ENCODE measurements around the gene ZDHHC8. TPM values are rescaled to one million over a fixed set of nuclear protein-coding genes. Genes with fewer than 3 reads are reported as not detected.

The ZDHHC8 gene
- polyA plus RNA-seq, 2 of the 4 experiments (the other 2 are of a cell fraction): 5.3 to 28.1 TPM

- 85% methylated on average over 6 of the region's 23 CpGs for WGBS (ENCODE audit: missing lambda C conversion rate)
- ATAC-seq: no peak
- no peak overlapping the region for H3K4me3 ChIP-seq
- POLR2A ChIA-PET: interaction anchor here (0.7 kb wide), 1 partner anchor 8 kb away, joined by 3 read pairs; the partner anchor contains the start of gene TRMT2A
- no peak overlapping the region for H3K27ac ChIP-seq
- DNase-seq (ENCODE audit: low read depth in 1 of 2, low spot score in 1 of 2): no peak
- no peaks in the 10 kb centered on the region for H3K4me1 ChIP-seq
- TF ChIP-seq, protein P1, sequence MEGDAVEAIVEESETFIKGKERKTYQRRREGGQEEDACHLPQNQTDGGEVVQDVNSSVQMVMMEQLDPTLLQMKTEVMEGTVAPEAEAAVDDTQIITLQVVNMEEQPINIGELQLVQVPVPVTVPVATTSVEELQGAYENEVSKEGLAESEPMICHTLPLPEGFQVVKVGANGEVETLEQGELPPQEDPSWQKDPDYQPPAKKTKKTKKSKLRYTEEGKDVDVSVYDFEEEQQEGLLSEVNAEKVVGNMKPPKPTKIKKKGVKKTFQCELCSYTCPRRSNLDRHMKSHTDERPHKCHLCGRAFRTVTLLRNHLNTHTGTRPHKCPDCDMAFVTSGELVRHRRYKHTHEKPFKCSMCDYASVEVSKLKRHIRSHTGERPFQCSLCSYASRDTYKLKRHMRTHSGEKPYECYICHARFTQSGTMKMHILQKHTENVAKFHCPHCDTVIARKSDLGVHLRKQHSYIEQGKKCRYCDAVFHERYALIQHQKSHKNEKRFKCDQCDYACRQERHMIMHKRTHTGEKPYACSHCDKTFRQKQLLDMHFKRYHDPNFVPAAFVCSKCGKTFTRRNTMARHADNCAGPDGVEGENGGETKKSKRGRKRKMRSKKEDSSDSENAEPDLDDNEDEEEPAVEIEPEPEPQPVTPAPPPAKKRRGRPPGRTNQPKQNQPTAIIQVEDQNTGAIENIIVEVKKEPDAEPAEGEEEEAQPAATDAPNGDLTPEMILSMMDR (IDR thresholded peaks at IDR 0.05): no peak
- CTCF ChIA-PET: interaction anchor here (1.3 to 2.4 kb wide), 5 partner anchors 8 to 143 kb away, joined by 3 to 11 read pairs (median 7); no protein-coding TSS in a partner anchor
- no peaks in the 10 kb centered on the region for H3K9me3 ChIP-seq
- FAIRE-seq: no peak
- no peak overlapping the region for H3K4me2 ChIP-seq
Measured at GRCh38 chr22:20109411-20110358, 21.9 kb upstream of the ZDHHC8 start.

DNA sequence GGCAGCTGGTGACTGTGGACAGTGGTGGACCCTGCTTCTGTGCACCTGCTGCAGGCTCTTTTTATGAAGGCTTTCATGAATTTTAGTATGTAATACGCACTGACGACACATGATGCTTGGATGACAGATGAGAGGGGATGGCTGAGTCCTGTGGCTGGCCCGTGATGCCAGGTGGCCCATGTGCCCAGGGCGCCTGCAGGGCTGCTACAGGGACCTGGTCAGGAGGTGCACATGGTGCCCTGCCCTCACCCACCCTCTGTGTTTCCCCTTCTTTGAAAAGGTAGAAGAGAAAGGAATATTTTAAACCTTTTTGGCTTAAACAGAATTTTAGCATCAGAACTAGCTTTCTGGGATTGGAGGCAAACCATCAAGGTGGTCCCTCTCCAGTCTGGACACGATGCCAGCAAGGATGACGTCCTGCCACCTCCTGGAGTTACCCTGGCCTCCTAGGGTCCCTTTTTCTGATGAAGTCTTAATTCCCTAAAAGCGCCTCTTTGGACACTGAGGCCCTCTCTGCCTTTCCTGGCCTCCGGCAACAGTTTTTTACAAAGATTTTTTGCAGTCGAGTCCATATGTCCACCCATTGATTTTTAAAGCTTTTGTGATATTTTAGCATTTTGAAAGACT is 21.1 kb upstream of the ZDHHC8 start:
- Histone ChIP-seq H3K9me3 (no peaks in the 10 kb centered on the region), H3K4me1 (peaks cover under 1% of the 10 kb centered on the region; the same call in 1 of the 3 replicates), H3K4me2 (no peak overlapping the region), H3K4me3 (no peak overlapping the region), H3K27ac (no peak overlapping the region)
- 91% methylated on average over 9 of the region's 9 CpGs for WGBS (ENCODE audit: missing lambda C conversion rate)
- no peak for FAIRE-seq
- CTCF ChIA-PET: interaction anchor here (0.6 to 2.4 kb wide), 8 partner anchors 9 to 144 kb away, joined by 3 to 11 read pairs (median 4); no protein-coding TSS in a partner anchor
- no peak for ATAC-seq
- no peak for TF ChIP-seq RCOR1 (IDR thresholded peaks at IDR 0.05; ENCODE audit: low read depth, low read length)
- TF ChIP-seq NPAS2 (CRISPR knock-in tag; IDR thresholded peaks at IDR 0.05; ENCODE audit: borderline replicate concordance): no peak
- no peak for DNase-seq (ENCODE audit: low read depth in 1 of 2, low spot score in 1 of 2)
- POLR2A ChIA-PET: no interaction called here

DNA sequence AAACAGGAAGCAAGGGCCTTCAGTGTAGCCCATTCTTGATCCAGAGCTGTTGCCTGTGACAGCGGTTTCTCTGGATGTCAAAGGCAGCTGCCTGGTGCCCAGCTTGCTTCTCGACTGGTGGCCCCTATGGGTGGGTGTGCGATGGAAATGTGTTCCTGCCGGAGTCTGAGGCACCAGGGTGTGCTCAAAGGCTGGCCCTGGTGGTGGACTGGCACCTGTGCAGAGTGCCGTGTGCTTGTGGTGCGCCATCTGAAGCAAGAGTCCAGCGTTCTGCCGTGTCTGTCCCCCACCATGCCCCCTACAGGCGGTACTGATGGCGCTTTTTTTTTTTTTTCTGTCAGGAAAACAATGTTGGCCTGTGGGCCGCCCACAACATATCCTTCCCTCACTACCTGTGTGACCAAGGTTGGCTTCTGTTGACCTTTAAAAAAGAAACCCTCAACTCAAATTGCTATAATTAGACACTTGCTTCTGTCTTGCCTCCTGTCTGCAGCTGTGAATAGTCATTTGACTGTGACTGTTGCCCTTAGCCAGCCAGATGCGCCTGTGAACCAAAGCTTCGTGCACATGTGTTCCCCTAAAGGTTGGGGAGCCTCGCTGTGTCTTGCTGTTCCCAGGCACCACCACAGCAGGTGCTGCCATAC is 20.4 kb upstream of the ZDHHC8 start:
- H3K27ac ChIP-seq: no peak overlapping the region
- 47% methylated on average over 8 of the region's 14 CpGs for WGBS (ENCODE audit: missing lambda C conversion rate)
- CTCF ChIA-PET: interaction anchor here (0.6 to 2.4 kb wide), 8 partner anchors 10 to 144 kb away, joined by 3 to 11 read pairs (median 4); no protein-coding TSS in a partner anchor
- TF ChIP-seq RAD21 (conservative IDR thresholded peaks at IDR 0.05 in 1 of 2, IDR thresholded peaks at IDR 0.05 in 1 of 2): no peak
- no peak for TF ChIP-seq POLR2A (IDR thresholded peaks at IDR 0.05; ENCODE audit: low read length)
- TF ChIP-seq E2F6 (IDR thresholded peaks at IDR 0.05; ENCODE audit: borderline replicate concordance, low read depth): no peak
- TF ChIP-seq HEYL (CRISPR knock-in tag; IDR thresholded peaks at IDR 0.05): no peak
- TF ChIP-seq HOXA7 (CRISPR knock-in tag; IDR thresholded peaks at IDR 0.05): no peak
- TF ChIP-seq, protein P1 (IDR thresholded peaks at IDR 0.05): peak; percentile 25
- peak; percentile 23; the same call in 1 of the 2 replicates for TF ChIP-seq PBX3 (IDR thresholded peaks at IDR 0.05)
- TF ChIP-seq HOXB13 (CRISPR knock-in tag; IDR thresholded peaks at IDR 0.05; ENCODE audit: low read depth): no peak
- TF ChIP-seq HMGXB4 (CRISPR knock-in tag; IDR thresholded peaks at IDR 0.05; ENCODE audit: borderline replicate concordance): no peak
- no peak for TF ChIP-seq ZNF302 (CRISPR knock-in tag; IDR thresholded peaks at IDR 0.05)
- no peak overlapping the region for H3K4me2 ChIP-seq
- POLR2A ChIA-PET: no interaction called here
- peaks cover 8% of the 10 kb centered on the region; the same call in 1 of the 3 replicates for H3K4me1 ChIP-seq
- ATAC-seq (peak; percentile 65 to 73), DNase-seq (ENCODE audit: low read depth in 1 of 2, low spot score in 1 of 2) (peak; percentile 54 to 65), FAIRE-seq (no peak)
- no peaks in the 10 kb centered on the region for H3K9me3 ChIP-seq
- no peak overlapping the region for H3K4me3 ChIP-seq

Data from A549 (cell line).